Esophagus mucosa (tissue), 1 donor: ENCODE results near the gene P2RX7. TPM values are rescaled to one million over a fixed set of nuclear protein-coding genes. Genes with fewer than 3 reads are reported as not detected.
A peak's percentile ranks its signal among the peaks of the same experiment; 100 is the strongest.

Experiments
- ATAC-seq: fragments of 200-7000 bp; cut with Tn5 transposase; one replicate; pipeline ENCODE4 v1.9.1; 2020
- total RNA-seq: library from RNA; stranded (reverse); gene quantifications from one replicate; pipeline ENCODE4 v1.2.4, GENCODE V29; 2023
- donor health status: DM: yes; HTN: yes; CAD: no.

Gene P2RX7
- total RNA-seq = 4.1 TPM

- peak; percentile 98 for ATAC-seq
Measured at GRCh38 chr12:121132601-121133481, at the start of gene P2RX7. Gene P2RX7 (plus strand): TSS chr12:121132876. CDS start chr12:121132971, 95 bp downstream.

- no peak for ATAC-seq
Measured at GRCh38 chr12:121084229-121084628, 48.4 kb upstream of the P2RX7 start.

- ATAC-seq = no peak
Measured at GRCh38 chr12:121085069-121085468, 47.6 kb upstream of the P2RX7 start.

GRCh38 chr12:121085506-121086353 is 46.9 kb upstream of the P2RX7 start:
- ATAC-seq = no peak

GRCh38 chr12:121086781-121087295 is 45.8 kb upstream of the P2RX7 start:
- no peak for ATAC-seq

GRCh38 chr12:121087467-121088194 is 45.0 kb upstream of the P2RX7 start:
- ATAC-seq = no peak

- no peak for ATAC-seq
Measured at GRCh38 chr12:121088195-121088585, 44.5 kb upstream of the P2RX7 start.

- ATAC-seq = peak; percentile 31
Measured at GRCh38 chr12:121089031-121089812, 43.5 kb upstream of the P2RX7 start.

- no peak for ATAC-seq
Measured at GRCh38 chr12:121089813-121090430, 42.8 kb upstream of the P2RX7 start.

GRCh38 chr12:121090586-121091514 is 41.8 kb upstream of the P2RX7 start:
- no peak for ATAC-seq

- ATAC-seq = no peak
Measured at GRCh38 chr12:121092034-121092433, 40.6 kb upstream of the P2RX7 start.

- ATAC-seq = no peak
Measured at GRCh38 chr12:121093487-121093891, 39.2 kb upstream of the P2RX7 start.

- ATAC-seq = peak; percentile 70
Measured at GRCh38 chr12:121095544-121096198, 37.0 kb upstream of the P2RX7 start.

- ATAC-seq = no peak
Measured at GRCh38 chr12:121096199-121096798, 36.4 kb upstream of the P2RX7 start.

- no peak for ATAC-seq
Measured at GRCh38 chr12:121099779-121100178, 32.9 kb upstream of the P2RX7 start.

GRCh38 chr12:121102307-121102706 is 30.4 kb upstream of the P2RX7 start:
- no peak for ATAC-seq

GRCh38 chr12:121107681-121108080 is 25.0 kb upstream of the P2RX7 start:
- no peak for ATAC-seq

- no peak for ATAC-seq
Measured at GRCh38 chr12:121108492-121108891, 24.2 kb upstream of the P2RX7 start.
